Limb (tissue), 2 donors: ENCODE measurements around the gene UVRAG.

Experiments
- DNase-seq, 2 donors: peaks; one replicate each; pipeline ENCODE4 v3.0.0-alpha.2; 2016; ENCODE audit errors: extremely low spot score in 2 of 2

Gene UVRAG

DNA sequence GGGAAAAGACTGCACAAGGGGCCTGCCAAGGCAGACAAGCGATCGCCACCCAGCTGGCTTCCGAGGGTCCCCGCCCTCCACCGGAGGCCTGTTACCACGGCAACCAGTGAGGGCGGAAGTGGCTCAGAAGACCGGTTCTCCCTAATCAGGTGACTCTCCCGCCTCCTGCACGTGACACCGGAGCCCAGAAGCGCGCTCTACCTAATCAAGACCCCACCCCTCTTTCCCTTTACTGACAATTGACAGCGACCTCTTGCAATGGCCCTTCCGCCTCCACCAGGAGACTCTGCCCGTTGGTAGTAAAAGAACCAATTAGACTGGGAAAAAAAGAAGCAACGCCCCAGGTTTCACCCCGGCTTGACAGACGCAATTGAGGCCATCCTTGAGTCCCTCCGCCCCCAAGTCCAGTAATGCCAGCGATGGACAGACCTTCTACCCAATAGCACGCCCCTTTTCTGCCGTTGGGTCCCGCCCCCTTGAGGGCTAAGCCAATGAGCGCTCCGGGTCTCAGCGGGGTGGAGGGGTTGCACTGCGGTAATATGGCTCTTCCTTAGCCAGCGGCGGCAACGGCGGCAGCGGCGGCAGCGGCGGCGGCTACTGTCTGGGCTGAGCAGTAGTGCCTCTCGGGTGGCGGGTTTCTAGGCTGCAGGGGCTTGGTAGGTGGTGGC is at the start of gene UVRAG:
Gene UVRAG, plus strand, starts transcription at position 534 of the 668 bp plus-strand sequence. CDS start 198 bp downstream, outside the sequence.
- DNase-seq = peak; percentile 99

DNA sequence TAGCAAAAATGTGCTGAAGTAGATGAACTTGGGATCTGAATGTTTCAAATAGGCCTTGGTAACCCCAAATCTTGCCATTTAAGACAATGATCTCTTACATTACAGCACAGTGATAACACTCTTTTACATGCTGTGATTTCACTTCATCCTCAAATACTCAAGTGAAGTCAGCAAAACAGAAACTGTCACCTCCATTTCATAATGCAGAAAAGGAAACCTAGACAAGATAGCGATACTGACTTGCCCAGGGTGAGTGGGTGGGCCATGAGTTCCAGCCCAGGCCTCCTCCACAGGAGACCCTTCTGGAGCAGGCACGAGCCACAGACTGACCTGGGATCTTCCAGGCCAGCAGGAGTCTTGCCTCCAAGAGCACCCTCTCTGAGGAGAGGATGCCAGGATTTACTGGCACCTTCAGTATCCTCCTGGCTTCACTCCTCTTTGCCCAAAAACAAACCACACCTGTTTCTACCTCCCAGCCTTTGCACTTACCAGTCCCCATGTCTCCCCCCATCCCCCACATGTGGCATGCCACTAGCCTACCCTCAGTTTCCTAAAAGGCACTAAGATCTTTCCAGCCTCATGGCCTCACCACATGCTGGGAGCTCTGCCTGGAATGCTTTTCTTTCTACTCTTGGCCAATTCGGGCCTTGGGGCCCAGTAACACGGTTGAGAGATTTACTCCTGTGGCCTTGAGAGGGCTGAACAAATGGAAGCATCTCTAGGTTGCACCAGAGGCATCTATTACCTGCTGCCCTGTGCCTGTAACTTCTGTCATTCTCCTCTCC is 48.4 kb upstream of the UVRAG start:
- no peak for DNase-seq

DNA sequence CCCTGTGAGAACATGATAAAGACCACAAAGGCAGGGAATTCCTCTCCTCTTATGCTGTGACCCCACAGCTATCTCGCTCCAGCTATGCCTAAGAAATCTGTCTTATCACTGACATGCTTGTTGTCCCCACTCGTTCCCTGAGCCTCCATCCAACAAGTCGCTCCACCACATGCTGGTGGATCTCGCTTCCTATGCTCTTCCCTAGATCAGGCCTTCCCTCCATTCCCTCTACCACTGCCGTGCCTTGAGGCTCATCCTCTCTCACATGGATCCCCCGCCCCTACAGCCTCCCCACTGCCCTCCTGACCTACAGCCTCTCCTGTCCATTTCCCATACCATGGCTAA is 47.8 kb upstream of the UVRAG start:
- no peak for DNase-seq

DNA sequence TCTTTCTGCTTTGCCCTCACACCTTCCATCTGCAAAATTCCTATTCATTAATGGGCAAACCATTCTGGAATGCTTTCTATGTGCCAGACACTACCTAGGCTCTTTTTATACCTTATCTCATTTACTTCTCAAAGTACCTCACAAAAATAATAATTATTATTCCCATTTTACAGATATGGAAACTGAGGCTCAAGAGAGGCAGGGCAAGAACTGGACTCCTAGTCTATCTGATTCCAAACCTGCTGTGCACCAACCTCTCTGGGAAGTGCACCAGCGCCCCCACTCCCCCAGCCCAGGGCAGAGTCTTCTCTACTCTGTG is 47.3 kb upstream of the UVRAG start:
- no peak for DNase-seq

DNA sequence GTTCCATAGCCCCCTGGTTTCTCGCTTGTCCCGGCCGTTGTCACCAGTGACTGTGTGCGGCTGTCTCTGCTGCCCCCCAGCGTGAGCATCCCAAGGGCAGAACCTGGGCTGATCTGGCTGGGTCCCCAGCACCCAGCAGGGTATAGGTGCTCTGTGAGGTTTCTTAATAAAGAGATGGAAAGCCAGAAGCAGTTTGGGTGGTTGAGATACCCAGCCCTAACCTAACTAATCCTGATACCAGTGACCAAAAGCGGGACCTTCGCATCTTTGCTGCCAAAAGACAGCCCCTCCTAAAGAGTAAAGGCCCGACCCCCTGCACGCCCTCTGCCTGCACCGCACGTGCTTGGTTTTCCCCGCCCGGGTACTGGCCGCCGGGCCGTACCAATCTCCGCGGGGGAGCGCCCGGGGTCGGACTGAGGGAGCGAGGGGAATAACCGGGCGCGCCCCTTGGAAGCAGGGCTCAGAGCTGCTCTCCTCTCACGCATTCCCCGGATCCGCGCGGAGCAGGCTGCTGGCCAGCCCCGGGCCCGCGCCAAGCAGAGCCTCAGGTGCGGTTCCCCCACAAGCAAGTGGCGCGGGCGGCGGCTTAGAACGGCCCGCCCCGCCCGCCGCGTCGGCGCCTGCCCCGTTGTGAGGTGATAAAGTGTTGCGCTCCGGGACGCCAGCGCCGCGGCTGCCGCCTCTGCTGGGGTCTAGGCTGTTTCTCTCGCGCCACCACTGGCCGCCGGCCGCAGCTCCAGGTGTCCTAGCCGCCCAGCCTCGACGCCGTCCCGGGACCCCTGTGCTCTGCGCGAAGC is 46.7 kb upstream of the UVRAG start, which contains the start of gene DGAT2:
Gene DGAT2, plus strand, starts transcription at position 667 of the 797 bp plus-strand sequence. CDS start 214 bp downstream, outside the sequence.
- DNase-seq = peak; percentile 65 to 87

DNA sequence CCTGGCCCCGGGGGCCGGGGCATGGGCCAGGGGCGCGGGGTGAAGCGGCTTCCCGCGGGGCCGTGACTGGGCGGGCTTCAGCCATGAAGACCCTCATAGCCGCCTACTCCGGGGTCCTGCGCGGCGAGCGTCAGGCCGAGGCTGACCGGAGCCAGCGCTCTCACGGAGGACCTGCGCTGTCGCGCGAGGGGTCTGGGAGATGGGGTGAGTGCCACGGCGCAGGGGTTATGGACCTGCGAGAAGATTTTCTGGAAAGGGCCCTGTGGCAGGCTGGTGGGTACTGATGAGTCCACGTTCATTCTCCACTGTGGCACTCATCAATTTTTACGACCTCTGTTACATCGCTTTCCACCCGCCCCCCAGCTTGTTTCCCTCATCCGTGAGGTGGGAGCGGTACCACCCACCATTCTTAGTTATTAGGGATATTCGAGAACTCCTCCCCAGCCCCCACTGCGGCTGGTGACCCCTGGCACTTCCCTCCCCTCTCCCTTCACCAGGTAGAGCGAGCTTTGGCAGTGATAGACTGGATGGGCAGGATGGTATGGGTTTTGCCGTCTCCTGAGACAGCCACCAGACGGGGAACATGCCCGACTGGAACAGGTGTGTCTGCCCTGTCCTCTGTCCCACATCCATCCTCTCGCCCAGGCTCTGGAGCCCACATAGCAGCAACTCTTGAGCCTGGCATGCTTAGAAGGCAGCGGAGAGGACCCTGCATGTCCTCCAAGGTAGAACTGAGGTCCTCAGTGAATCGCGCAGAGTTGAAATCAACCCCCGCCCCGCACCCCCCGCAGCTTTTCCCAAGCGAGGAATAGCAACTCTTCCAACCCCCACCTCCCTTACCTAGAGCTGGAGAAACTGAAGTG is 45.9 kb upstream of the UVRAG start:
- DNase-seq = peak in 1 of 2 donors; percentile 37

DNA sequence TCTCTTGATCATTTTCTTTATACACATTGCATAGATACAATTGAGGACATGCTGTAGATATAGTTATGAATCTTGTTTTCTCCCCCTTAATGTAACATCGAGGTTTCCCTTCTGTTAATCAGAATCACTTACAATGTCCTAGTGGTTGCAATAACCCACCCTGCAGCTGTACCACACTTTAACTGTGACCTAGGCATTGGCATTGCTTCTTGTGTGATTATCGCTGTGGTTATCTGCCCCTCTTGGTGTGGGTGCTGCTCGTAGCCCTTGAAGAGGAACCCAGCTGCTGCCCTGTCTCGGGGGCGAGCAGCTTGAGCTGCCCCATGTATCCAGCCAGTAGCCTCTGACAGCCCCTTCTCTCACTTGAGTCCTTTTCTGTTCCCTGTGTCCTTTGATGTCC is 44.9 kb upstream of the UVRAG start:
- DNase-seq = no peak

DNA sequence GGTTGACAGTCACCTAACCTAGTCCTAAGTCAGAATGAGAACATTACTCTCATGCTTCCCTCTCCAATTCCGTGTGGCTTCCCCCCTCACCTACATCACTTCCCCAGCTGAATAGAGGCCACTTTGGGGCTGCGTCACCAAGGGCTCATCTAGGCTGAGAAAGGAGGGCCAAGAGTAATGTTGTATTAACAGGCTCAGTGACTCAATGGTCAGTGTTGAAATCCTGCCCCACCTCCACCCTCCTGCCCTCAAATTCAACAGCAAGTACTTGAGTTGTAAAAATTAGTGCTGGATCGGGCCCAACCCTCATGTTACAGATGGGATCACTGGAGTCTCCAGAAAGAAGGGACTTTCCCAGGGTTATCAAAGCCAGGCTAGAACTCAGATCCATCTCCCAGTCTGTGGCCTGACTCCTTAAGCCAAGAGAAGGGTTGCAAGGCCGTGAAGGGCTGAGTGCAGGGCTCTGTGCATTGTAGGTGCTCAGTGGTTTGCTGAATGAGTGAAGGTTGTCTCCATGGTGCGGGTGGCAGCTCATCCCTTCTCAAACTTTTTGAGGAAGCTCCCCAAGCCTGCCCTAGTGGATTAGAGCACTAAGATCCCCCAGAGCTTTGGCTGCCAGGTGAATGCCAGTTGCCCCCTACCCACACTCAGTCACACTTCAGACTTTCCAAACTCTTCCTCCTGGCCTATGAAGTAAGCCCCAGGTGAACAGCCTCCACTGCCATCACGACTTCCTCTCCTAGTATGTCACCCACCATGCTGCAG is 43.2 kb upstream of the UVRAG start:
- no peak for DNase-seq

DNA sequence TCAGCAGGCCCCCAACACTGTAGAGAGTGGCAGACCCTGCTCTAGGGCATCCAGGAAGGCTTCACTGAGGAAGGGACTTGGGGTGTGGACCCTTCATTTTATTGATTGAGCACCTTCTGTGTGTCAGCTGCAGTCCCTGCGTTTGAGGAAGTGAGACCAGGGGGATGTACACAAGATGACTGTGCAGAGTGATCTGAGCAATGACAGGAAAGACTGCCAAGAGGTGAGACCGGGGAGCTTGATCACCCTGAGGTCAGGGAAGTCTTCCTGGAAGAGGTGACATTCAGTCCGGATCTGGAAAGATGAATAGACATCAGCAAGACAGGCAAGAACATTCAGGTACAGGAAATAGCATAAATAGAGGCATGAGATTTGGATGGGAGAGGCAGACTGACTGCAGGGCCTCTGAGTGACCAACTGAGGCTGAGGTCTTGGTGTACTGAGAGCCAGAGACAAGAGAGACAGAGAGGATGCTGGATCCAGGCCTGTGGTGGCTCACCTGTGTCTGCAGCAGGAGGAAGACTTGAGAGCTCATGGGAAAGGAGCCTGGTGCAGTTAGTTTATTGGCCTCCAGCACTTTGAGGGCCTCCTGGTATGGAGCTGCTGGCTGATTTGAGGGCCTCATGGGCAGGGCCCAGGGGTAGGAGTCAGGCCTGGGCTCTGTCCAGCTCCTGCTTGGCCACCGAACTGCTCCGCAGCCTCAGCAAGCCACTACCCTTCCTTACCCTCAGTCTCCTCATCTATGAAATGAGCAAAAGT is 41.2 kb upstream of the UVRAG start:
- DNase-seq = no peak

DNA sequence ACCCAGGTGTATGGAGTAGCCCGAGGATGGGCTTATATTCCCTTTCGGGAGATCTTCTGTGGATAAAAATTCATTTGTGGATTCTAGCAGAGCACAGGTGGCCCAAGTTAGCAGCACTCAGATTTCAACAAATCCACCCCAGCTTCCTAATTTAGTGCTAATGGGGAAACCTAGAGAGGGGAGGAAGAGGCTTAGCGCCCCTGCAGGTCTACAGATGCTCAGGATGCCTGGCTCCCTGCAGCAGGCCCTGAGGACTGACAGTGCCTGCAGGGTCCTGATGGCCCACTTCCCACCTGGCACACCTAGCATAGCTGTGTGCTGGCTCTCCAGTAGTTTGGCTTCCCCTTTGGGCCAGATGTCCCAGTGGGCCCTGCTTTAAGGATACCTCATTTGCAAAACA is 40.0 kb upstream of the UVRAG start:
- DNase-seq = no peak

DNA sequence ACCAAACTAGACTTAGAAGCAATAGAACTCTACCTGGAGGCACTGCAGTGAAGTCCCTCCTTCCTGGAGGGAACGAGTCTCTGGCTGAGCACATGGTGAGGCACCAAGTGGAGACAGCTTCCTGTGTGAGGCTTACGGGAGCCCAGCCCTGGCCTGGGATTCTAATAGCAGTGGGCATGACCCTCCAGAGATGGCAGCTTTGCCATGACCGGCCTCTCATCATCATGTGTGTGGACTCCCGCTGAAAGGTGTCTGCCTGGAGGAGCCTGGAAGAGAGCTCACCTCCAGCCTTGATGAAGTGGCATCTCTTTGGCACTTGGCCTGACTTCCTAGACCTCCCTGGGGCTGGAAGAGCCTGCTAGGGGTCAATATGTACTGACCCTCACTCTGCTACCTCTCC is 38.5 kb upstream of the UVRAG start:
- no peak for DNase-seq

DNA sequence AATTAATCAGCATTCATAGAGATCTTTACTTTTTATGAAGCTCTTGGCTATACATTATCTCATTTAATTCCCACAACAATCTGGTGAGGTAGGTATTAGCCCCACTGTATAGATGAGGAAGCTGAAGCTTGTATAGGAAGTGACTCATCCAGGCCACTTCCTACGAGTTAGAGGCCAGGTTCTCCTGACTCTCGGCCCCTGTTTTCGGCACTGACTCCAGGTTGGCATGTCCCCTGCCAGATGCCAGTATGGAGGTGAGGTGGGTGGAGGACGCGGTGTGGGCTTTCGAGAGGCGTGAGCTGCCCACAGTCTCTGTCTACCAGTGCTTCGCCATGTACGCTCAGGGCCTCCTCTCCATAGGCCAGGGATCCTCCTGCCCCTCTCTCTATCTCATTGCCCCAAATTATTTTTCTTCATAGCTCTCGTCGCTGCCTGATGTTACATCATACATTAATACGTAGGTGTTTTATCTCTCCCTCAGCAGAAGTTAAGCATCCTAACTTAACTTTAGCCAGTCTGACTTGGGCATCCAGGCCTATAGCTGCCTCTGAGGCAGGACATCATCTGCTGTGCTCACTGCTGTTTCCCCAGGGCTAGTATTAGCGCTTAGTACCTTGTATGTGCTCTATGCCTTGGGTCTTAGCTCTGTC is 37.4 kb upstream of the UVRAG start:
- no peak for DNase-seq

DNA sequence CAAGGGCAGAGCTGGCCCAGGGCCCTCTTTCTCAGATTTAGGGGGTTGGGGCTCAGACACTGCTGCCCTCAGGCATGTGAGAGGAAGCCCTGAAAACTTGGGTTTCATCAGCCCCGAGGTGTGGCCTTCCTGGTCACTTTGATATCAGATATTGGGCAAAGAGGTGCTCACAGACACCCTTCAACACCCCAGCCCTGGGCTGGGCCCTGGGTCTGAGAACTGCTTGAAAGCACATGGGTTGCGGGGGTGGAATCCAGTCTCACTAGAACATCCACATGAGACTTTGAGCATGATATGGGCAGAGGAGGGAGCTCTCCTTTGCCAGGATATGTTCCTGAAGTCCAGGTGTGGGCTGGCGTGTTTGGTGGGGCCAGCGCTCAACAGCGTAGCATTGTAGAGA is 36.0 kb upstream of the UVRAG start:
- no peak for DNase-seq

DNA sequence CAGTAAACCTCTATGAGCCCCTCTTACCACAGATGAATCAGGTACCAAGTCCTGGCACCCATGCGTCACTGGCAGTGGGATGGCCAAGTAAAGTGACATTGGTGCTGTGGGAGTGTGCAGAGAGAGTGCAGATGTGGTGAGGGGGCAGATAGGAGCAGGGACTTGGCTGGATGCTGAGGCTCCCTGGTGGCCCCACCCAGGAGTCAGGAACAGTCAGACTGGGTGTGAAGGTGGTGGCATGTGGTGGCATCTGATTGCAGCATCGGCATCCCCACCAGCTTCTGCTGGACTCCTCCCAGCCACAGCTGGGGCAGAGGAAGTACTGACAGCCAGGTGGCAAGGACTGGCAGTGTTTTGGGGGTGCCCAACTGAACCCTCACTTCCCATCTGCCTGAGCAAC is 35.0 kb upstream of the UVRAG start:
- DNase-seq = no peak

DNA sequence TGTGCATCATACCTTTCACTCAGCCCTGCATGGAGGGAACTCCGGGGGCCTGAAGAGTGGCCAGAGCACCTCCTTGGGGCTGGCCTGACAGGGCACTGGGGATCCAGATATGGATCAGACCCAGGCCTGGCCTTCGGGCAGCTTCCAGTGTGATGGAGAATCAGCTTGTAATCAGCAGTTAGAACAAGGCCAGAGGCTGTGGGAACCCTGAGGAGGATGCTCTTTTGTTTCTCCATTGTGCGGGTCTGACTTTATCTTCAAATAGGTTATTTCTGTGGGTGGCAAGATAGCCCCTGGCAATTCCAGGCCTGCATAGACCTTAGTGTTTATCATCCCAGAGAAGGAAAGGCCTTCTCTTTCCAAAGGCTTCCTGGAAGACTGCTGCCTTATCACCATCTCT is 34.1 kb upstream of the UVRAG start:
- no peak for DNase-seq

DNA sequence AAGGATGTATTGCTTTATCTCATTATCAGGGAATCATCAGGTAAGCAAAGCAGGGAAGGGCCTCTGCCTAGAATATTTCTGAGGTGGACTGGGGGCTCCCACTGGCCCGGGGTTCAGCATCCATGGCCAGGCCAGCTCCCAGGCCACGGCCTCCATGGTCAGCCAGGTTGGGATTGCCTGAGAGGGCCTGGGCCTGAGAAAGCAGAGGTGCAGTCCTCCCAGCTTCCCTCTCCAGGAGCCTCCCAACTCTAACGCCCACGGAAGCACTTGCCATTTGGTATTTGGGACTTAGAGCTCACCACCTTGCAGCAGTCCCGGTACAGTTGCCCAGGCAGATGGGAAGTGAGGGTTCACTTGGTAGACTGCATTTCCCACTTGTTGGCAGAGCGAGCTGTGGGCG is 33.7 kb upstream of the UVRAG start:
- no peak for DNase-seq

DNA sequence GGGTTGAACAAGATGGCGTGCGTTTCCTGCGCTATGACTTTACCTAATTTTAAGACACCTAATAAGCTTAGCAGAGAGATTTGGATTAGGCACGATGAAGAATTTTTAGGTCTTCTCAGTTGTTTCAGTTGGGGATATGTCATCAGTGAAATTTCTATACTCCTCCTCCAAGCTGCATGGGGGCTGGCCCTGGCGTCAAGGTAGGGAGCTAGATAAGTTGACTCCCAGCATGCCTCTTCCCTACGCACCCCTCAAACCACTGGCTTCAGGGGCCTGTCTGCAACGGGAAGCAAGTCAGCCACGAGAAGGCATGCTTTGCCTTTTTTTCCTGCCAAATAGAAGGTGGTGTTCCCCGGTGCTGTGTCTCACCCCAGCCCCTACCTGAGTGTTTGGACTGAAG is 33.2 kb upstream of the UVRAG start:
- DNase-seq = no peak

DNA sequence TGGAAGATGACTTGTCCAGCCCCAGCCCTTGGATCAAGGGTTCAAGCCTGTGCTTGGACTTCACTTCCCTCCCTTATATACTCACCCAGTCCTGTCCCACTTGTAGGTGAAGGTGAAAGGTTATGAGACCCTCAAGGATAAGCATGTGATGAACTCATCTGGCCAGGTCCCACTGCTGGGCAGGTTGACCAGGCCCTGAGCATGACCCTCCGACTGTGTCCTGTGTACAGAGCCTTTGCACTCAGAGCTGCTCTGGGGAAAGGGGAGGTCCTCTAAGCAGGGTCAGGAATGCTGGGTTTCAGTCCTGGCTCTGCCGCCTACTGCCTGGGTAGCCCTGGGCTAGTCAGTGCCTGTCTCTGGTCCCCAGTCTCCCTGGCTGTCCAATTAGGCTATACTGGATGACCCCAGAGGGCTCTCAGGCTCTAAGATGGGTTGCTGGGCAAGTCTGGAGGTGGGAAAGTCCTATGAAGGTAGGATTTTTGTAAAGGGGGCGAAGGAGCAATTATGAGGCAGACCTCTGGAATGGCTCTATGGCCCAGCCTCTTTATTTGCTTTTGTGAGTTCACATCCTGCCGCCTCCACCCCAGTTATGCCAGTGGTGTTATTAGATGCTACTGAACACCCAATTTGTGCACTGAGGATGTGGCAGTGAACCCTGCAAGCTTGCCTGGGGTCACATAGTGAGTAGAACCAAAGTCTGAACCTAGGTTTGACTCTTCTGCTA is 32.3 kb upstream of the UVRAG start:
- no peak for DNase-seq
